Endothelial cell of umbilical vein (primary cell): ENCODE results near the gene CCDC57. TPM values are rescaled to one million over a fixed set of nuclear protein-coding genes. Genes with fewer than 3 reads are reported as not detected.

Experiments used
- BruUV-seq: library from RNA; stranded (reverse); fragments of 400-500 nt; replicated peaks from 2 replicates; lab custom pipeline; 2021; lab: Mats Ljungman, UMichigan
- CTCF ChIA-PET: fragments of 300-600, 350-600 bp; sonication (Branson Sonifier 250); formaldehyde crosslinking; loops from one replicate; lab custom pipeline; 2021; ENCODE audit warnings: antibody characterized with exemption, inconsistent platforms; lab: Charles Lee
- POLR2A ChIA-PET: fragments of 300-600, 350-600 bp; sonication (Branson Sonifier 250); formaldehyde crosslinking; loops from one replicate; lab custom pipeline; 2021; ENCODE audit warnings: antibody characterized with exemption, inconsistent platforms; lab: Charles Lee
- DNase-seq: peaks from one replicate; pipeline ENCODE4 v3.0.0-alpha.2; 2011; ENCODE audit warnings: low read depth, low spot score
- FAIRE-seq: peaks from 2 replicates; lab custom pipeline; 2011; peaks lifted over from hg19 to GRCh38; lab: Jason Lieb, UNC
- H2AFZ ChIP-seq: 2 replicates; pipeline ENCODE4 v1.6.0; 2012; ENCODE audit warnings: low read depth, low read length, control low read depth, inconsistent platforms
- H3K27ac ChIP-seq: 2 replicates; pipeline ENCODE4 v1.5.1; 2011; ENCODE audit warnings: low read depth, mild to moderate bottlenecking, control low read depth, low read length, moderate library complexity; ENCODE audit not compliant: insufficient read depth
- H3K27me3 ChIP-seq, 2 experiments: 2 replicates each; pipeline versions ENCODE4 v1.6.0 to v1.6.1; 2011; ENCODE audit warnings: low read length in 2 of 2, mixed read lengths in 1 of 2; ENCODE audit not compliant: control insufficient read depth in 2 of 2, insufficient read depth in 2 of 2
- H3K36me3 ChIP-seq, 2 experiments: 2 replicates in 1 of 2; 3 replicates in 1 of 2; pipeline ENCODE4 v1.5.1; 2011; ENCODE audit warnings: low read length in 2 of 2, mild to moderate bottlenecking in 1 of 2, moderate library complexity in 1 of 2; ENCODE audit not compliant: control insufficient read depth in 2 of 2, insufficient read depth in 2 of 2; ENCODE audit errors: extremely low read depth in 1 of 2
- H3K4me1 ChIP-seq: 3 replicates; pipeline ENCODE4 v1.5.1; 2011; ENCODE audit warnings: mild to moderate bottlenecking, low read length; ENCODE audit not compliant: control insufficient read depth, insufficient read depth; ENCODE audit errors: extremely low read depth
- H3K4me2 ChIP-seq: 2 replicates; pipeline ENCODE4 v1.6.1; 2011; ENCODE audit warnings: low read length, control low read depth, mixed read lengths; ENCODE audit not compliant: insufficient read depth
- H3K4me3 ChIP-seq, 3 experiments: fragments of 200-600 bp in 1 of 3; sonication (generic), shearing (Covaris generic) in 1 of 3; replicated peaks in 1 of 3; 2 replicates each; pipeline ENCODE4 v1.5.1; 2011 to 2016; ENCODE audit warnings: control low read depth in 3 of 3, low read length in 3 of 3, mild to moderate bottlenecking in 2 of 3, inconsistent platforms in 1 of 3, low read depth in 1 of 3, moderate library complexity in 1 of 3; ENCODE audit not compliant: insufficient read depth in 1 of 3
- H3K79me2 ChIP-seq: 2 replicates; pipeline ENCODE4 v1.6.0; 2012; ENCODE audit warnings: low read length, inconsistent platforms; ENCODE audit not compliant: control insufficient read depth, insufficient read depth
- H3K9ac ChIP-seq: replicated peaks from 2 replicates; pipeline ENCODE3; 2011; ENCODE audit warnings: low read length, control low read depth; ENCODE audit not compliant: insufficient read depth; ENCODE audit errors: extremely low read depth
- H3K9me1 ChIP-seq: replicated peaks from 3 replicates; pipeline ENCODE4 v1.6.0; 2011; ENCODE audit warnings: mild to moderate bottlenecking, low read length; ENCODE audit not compliant: control insufficient read depth, insufficient read depth; ENCODE audit errors: extremely low read depth
- H3K9me3 ChIP-seq: replicated peaks from 2 replicates; pipeline ENCODE4 v1.5.1; 2012; ENCODE audit warnings: low read length, inconsistent platforms; ENCODE audit not compliant: control insufficient read depth, insufficient read depth
- H4K20me1 ChIP-seq: replicated peaks from 2 replicates; pipeline ENCODE3; 2011; ENCODE audit warnings: mild to moderate bottlenecking, low read length; ENCODE audit not compliant: control insufficient read depth, insufficient read depth; ENCODE audit errors: extremely low read depth
- EZH2 ChIP-seq: IDR thresholded peaks from 2 replicates; pipeline ENCODE4 v1.6.1; 2012; ENCODE audit warnings: borderline replicate concordance, low read depth, mild to moderate bottlenecking, moderate library complexity, low read length, inconsistent platforms; ENCODE audit not compliant: severe bottlenecking
- FOS ChIP-seq: IDR thresholded peaks from 2 replicates; pipeline ENCODE4 v1.6.1; 2011; ENCODE audit warnings: mild to moderate bottlenecking, low read length, moderate library complexity, borderline replicate concordance; ENCODE audit not compliant: insufficient read depth
- GATA2 ChIP-seq: IDR thresholded peaks from 2 replicates; pipeline ENCODE4 v1.7.0; 2011; ENCODE audit warnings: low read depth, mild to moderate bottlenecking, moderate library complexity, mixed read lengths, low read length; ENCODE audit not compliant: insufficient read length, insufficient read depth
- JUN ChIP-seq: IDR thresholded peaks from 2 replicates; pipeline ENCODE4 v1.6.1; 2011; ENCODE audit warnings: borderline replicate concordance, low read depth; ENCODE audit not compliant: insufficient read length, insufficient read depth
- MYC ChIP-seq: IDR thresholded peaks from one replicate; pipeline ENCODE4 v1.6.1; 2011; ENCODE audit warnings: mild to moderate bottlenecking, low read depth, low read length
- POLR2A ChIP-seq: IDR thresholded peaks from 2 replicates; pipeline ENCODE4 v1.6.1; 2012; ENCODE audit warnings: low read depth, mild to moderate bottlenecking, control low read depth, low read length
- POLR2AphosphoS5 ChIP-seq: IDR thresholded peaks from 2 replicates; pipeline ENCODE4 v1.6.1; 2012; ENCODE audit warnings: low read depth, mild to moderate bottlenecking, control low read depth, low read length, moderate library complexity; ENCODE audit not compliant: insufficient read depth
- dilution Hi-C: fragments of 300-500 bp; cut with MboI; formaldehyde crosslinking; loops from one replicate; pipeline ENCODE4 v1.15.0; 2019; ENCODE audit warnings: low sequenced_read_pairs; ENCODE audit not compliant: extremely low pct_ligation_motif_present
- intact Hi-C: fragments of 100-400 bp; cut with micrococcal nuclease; formaldehyde crosslinking; loops from one replicate; pipeline ENCODE4 v1.10.0; 2022
- polyA plus RNA-seq, 4 experiments: library from polyadenylated mRNA; depleted of rRNA in 3 of 4; stranded (reverse) in 3 of 4; unstranded in 1 of 4; fragments of >200 nt; gene quantifications; 2 replicates each; pipeline versions ENCODE4 v1.2.1 to v1.2.3, GENCODE V29; 2011 to 2012; ENCODE audit warnings: missing spikeins in 1 of 4
- total RNA-seq: library from RNA; stranded (reverse); gene quantifications from 2 replicates; pipeline ENCODE4 v1.2.3, GENCODE V29; 2021
- TF ChIP-seq, protein P1 (sequence below): IDR thresholded peaks from 2 replicates; pipeline ENCODE4 v1.6.1; 2011; ENCODE audit not compliant: insufficient read depth, insufficient read length
- TF ChIP-seq, protein P2 (sequence below), 2 donors: IDR thresholded peaks; 1 replicate in 1 of 2; 2 replicates in 1 of 2; pipeline ENCODE4 v1.5.1; 2011; ENCODE audit warnings: low read length in 2 of 2, mild to moderate bottlenecking in 2 of 2, moderate library complexity in 2 of 2, control low read depth in 1 of 2, inconsistent platforms in 1 of 2, low read depth in 1 of 2; ENCODE audit not compliant: insufficient read depth in 1 of 2; ENCODE audit errors: extremely low read depth in 1 of 2

The CCDC57 gene
- total and polyA plus RNA-seq, 2 donors (not counting 3 experiments of a cell fraction or from before 2014, with no cell fraction given), result 18.6 to 31.6 TPM

DNA sequence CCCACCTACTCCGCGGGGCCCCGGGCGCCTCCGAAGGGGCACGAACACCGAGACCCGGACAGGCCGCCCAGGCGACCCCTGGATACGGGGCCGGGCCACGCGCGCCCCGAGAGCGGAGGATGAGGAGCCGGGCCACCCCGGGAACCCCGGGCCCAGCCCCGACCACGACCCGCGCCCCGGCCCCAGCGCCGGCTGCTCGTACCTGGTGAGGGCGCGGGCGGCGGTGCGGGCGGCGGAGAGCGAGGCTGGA is 114.8 kb downstream of the CCDC57 start:
- H4K20me1 ChIP-seq, result no peaks in the 10 kb centered on the region
- no peaks in the 10 kb centered on the region for H3K27me3 ChIP-seq
- peaks cover 20% of the 10 kb centered on the region for H3K4me1 ChIP-seq
- H3K36me3 ChIP-seq, result peaks cover 14 to 19% of the 10 kb centered on the region in 2 experiments
- no peak for DNase-seq
- peak overlapping the region; percentile 27 to 78 (median 54) for H3K4me3 ChIP-seq
- TSS peak; percentile 56 for BruUV-seq
- no peaks in the 10 kb centered on the region for H3K9me1 ChIP-seq
- H3K9ac ChIP-seq, result peak overlapping the region; percentile 81
- ChIA-PET CTCF (interaction anchor here (1.3 to 1.8 kb wide), 3 partner anchors 15 to 67 kb away, joined by 4 to 15 read pairs (median 6); partner anchors contain the start of genes DCXR and RAC3), POLR2A (interaction anchor here (1.2 to 2.2 kb wide), 2 partner anchors 9 to 10 kb away, joined by 4 to 9 read pairs; no protein-coding TSS in a partner anchor)
- no peak overlapping the region for H3K4me2 ChIP-seq
- intact Hi-C loops, result loop anchor here (2.0 to 5.0 kb wide), 5 partner anchors 57 to 129 kb away; partner anchors contain the start of genes ASPSCR1, CENPX, LRRC45 and RAC3
- dilution Hi-C loops, result no loop called here
- peak overlapping the region; percentile 61 for H3K27ac ChIP-seq
- H3K9me3 ChIP-seq, result no peaks in the 10 kb centered on the region
- H3K79me2 ChIP-seq, result peaks cover 47% of the 10 kb centered on the region
- TF ChIP-seq JUN, result no peak
- no peak for TF ChIP-seq POLR2A
- no peak for TF ChIP-seq GATA2
- TF ChIP-seq, protein P1, sequence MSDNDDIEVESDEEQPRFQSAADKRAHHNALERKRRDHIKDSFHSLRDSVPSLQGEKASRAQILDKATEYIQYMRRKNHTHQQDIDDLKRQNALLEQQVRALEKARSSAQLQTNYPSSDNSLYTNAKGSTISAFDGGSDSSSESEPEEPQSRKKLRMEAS, result no peak
- TF ChIP-seq MYC, result no peak
- TF ChIP-seq EZH2, result no peak
- no peak for TF ChIP-seq POLR2AphosphoS5
- no peak for TF ChIP-seq FOS
- TF ChIP-seq, protein P2, sequence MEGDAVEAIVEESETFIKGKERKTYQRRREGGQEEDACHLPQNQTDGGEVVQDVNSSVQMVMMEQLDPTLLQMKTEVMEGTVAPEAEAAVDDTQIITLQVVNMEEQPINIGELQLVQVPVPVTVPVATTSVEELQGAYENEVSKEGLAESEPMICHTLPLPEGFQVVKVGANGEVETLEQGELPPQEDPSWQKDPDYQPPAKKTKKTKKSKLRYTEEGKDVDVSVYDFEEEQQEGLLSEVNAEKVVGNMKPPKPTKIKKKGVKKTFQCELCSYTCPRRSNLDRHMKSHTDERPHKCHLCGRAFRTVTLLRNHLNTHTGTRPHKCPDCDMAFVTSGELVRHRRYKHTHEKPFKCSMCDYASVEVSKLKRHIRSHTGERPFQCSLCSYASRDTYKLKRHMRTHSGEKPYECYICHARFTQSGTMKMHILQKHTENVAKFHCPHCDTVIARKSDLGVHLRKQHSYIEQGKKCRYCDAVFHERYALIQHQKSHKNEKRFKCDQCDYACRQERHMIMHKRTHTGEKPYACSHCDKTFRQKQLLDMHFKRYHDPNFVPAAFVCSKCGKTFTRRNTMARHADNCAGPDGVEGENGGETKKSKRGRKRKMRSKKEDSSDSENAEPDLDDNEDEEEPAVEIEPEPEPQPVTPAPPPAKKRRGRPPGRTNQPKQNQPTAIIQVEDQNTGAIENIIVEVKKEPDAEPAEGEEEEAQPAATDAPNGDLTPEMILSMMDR (IDR thresholded peaks at IDR 0.05; ENCODE audit: extremely low read depth in 1 of 2, insufficient read depth in 1 of 2, low read depth in 1 of 2, low read length in 2 of 2), result no peak
- FAIRE-seq, result no peak
- no peak overlapping the region for H2AFZ ChIP-seq
